ENCODE data around the gene ASTL. TPM values are rescaled to one million over a fixed set of nuclear protein-coding genes. Genes with fewer than 3 reads are reported as not detected.

Gene ASTL
- total and polyA plus RNA-seq, 2 of the 13 experiments (the other 11 are each of a cell fraction or from before 2014, with no cell fraction given) = not detected

DNA sequence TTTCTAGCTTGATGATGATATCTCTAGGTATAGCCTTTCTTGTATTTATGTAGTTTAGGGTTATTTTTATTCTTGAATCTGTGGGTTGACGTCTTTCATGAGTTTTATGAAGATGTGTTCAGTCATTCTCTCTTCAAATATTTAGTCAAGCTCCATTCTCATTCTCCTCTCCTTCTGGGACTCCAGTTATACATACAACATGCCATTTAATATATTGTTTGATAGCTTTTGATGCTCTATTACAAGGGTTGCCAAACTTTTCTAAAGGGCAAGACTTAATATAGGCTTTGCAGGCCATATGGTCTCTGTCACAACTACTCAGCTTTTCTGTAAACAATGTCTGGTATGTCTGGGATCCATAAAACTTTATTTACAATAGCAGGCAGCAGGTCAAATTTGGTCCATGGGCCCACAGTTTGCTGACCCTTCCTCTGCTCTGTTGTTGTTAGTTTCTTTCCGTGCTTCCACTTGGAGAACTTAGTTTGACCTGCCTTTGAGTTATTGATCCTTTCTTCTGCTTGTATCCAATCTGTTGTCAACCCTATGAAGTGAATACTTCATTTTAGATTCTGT, 63.0 kb downstream of the ASTL start (continued):
- TF ChIP-seq ZBTB40 (IDR thresholded peaks at IDR 0.05) (peak; percentile 58), ZBTB40 (CRISPR knock-in tag; IDR thresholded peaks at IDR 0.05) (peak; percentile 93), ZNF143 (CRISPR knock-in tag; IDR thresholded peaks at IDR 0.05) (no peak), ZMYM2 (CRISPR knock-in tag; IDR thresholded peaks at IDR 0.05) (no peak)
